Measurements from ENCODE around the gene GSK3B.

GSK3B gene

GRCh38 chr3:120093911-120094775 lies at the start of gene GSK3B:
GSK3B (minus strand) TSS chr3:120094447; CDS start chr3:120093434, 1,013 bp downstream.
- peak; percentile 79 for DNase-seq

GRCh38 chr3:120143676-120144075 lies 49.4 kb upstream of the GSK3B start:
- no peak for DNase-seq

- no peak for DNase-seq
These were observed 48.0 kb upstream of the GSK3B start for GRCh38 chr3:120142236-120142635.

GRCh38 chr3:120140098-120140742 lies 46.0 kb upstream of the GSK3B start:
- no peak for DNase-seq

GRCh38 chr3:120139140-120139539 lies 44.9 kb upstream of the GSK3B start:
- no peak for DNase-seq

GRCh38 chr3:120137548-120137947 lies 43.3 kb upstream of the GSK3B start:
- DNase-seq: no peak

- DNase-seq: no peak
These were observed 36.4 kb upstream of the GSK3B start for GRCh38 chr3:120130656-120131055.

- no peak for DNase-seq
These were observed 35.7 kb upstream of the GSK3B start for GRCh38 chr3:120129718-120130513.

- DNase-seq: no peak
These were observed 34.8 kb upstream of the GSK3B start for GRCh38 chr3:120129051-120129450.

- DNase-seq: no peak
These were observed 31.7 kb upstream of the GSK3B start for GRCh38 chr3:120125992-120126391.

GRCh38 chr3:120119846-120120510 lies 25.7 kb upstream of the GSK3B start:
- DNase-seq: no peak

- DNase-seq: no peak
These were observed 20.7 kb upstream of the GSK3B start for GRCh38 chr3:120114981-120115380.

- no peak for DNase-seq
These were observed 20.1 kb upstream of the GSK3B start for GRCh38 chr3:120114376-120114775.

- no peak for DNase-seq
These were observed 19.2 kb upstream of the GSK3B start for GRCh38 chr3:120113128-120114116.

GRCh38 chr3:120111898-120112297 lies 17.7 kb upstream of the GSK3B start:
- no peak for DNase-seq

- DNase-seq: no peak
These were observed 9.0 kb upstream of the GSK3B start for GRCh38 chr3:120103276-120103675.

- DNase-seq: no peak
These were observed 8.4 kb upstream of the GSK3B start for GRCh38 chr3:120102674-120103073.

- DNase-seq: no peak
These were observed 8.0 kb upstream of the GSK3B start for GRCh38 chr3:120102232-120102631.

GRCh38 chr3:120101624-120102023 lies 7.4 kb upstream of the GSK3B start:
- DNase-seq: no peak

- DNase-seq: no peak
These were observed 6.5 kb upstream of the GSK3B start for GRCh38 chr3:120100711-120101110.

- no peak for DNase-seq
These were observed 4.5 kb upstream of the GSK3B start for GRCh38 chr3:120098710-120099109.

- DNase-seq: no peak
These were observed 1.8 kb upstream of the GSK3B start for GRCh38 chr3:120095979-120096426.

Measured in activated CD4-positive, alpha-beta T cell treated with anti-CD3 and anti-CD28 coated beads, Interleukin-2, Interleukin-6, amounts not matched to agents 100 ng/mL and 50 ng/mL, durations not matched to agents 16 hours and 8 hours (primary cell).